GM12873 (cell line): ENCODE results near the gene ADGRD1.

Experiments
- CTCF ChIP-seq: IDR thresholded peaks from 2 replicates; pipeline ENCODE4 v1.5.1; 2012; ENCODE audit warnings: low read depth, mild to moderate bottlenecking, moderate library complexity, low read length, control low read depth; ENCODE audit not compliant: insufficient read depth; ENCODE audit errors: missing control alignments

Gene ADGRD1

GRCh38 chr12:131052063-131052781 is 98.5 kb downstream of the ADGRD1 start:
- no peak for TF ChIP-seq CTCF

- no peak for TF ChIP-seq CTCF
Observed at GRCh38 chr12:131052929-131053328, 99.2 kb downstream of the ADGRD1 start.

GRCh38 chr12:131053567-131053966 is 99.9 kb downstream of the ADGRD1 start:
- no peak for TF ChIP-seq CTCF

GRCh38 chr12:131054345-131055092 is 100.8 kb downstream of the ADGRD1 start:
- no peak for TF ChIP-seq CTCF

- TF ChIP-seq CTCF = no peak
Observed at GRCh38 chr12:131055093-131055465, 101.4 kb downstream of the ADGRD1 start.

GRCh38 chr12:131055596-131056233 is 102.0 kb downstream of the ADGRD1 start:
- TF ChIP-seq CTCF = no peak

- no peak for TF ChIP-seq CTCF
Observed at GRCh38 chr12:131056626-131057025, 102.9 kb downstream of the ADGRD1 start.
